CD4-positive, alpha-beta T cell treated with Interleukin-6 at 100 ng/mL for 8 hours (primary cell): ENCODE measurements around the gene CCNA1.

Experiments used
- DNase-seq: peaks from one replicate; pipeline ENCODE4 v3.0.0-alpha.2; 2020; ENCODE audit warnings: mixed read lengths, low spot score

CCNA1 gene

GRCh38 chr13:36432106-36432544 lies at the start of gene CCNA1:
CCNA1 (plus strand) TSS chr13:36432495; CDS start chr13:36433057, 562 bp downstream.
- DNase-seq: no peak

GRCh38 chr13:36385489-36385888 lies 46.8 kb upstream of the CCNA1 start:
- no peak for DNase-seq

- no peak for DNase-seq
These were observed 37.0 kb upstream of the CCNA1 start for GRCh38 chr13:36395280-36395679.

- no peak for DNase-seq
These were observed 27.1 kb upstream of the CCNA1 start for GRCh38 chr13:36405151-36405550.

GRCh38 chr13:36412736-36413135 lies 19.6 kb upstream of the CCNA1 start:
- no peak for DNase-seq

- no peak for DNase-seq
These were observed 19.1 kb upstream of the CCNA1 start for GRCh38 chr13:36413161-36413560.

GRCh38 chr13:36414461-36414860 lies 17.8 kb upstream of the CCNA1 start:
- DNase-seq: no peak

- DNase-seq: no peak
These were observed 15.0 kb upstream of the CCNA1 start for GRCh38 chr13:36417331-36417730.

- no peak for DNase-seq
These were observed 14.1 kb upstream of the CCNA1 start for GRCh38 chr13:36418022-36418805.

GRCh38 chr13:36420437-36420891 lies 11.8 kb upstream of the CCNA1 start:
- DNase-seq: peak; percentile 27

GRCh38 chr13:36421447-36421846 lies 10.8 kb upstream of the CCNA1 start:
- DNase-seq: no peak

- no peak for DNase-seq
These were observed 4.2 kb upstream of the CCNA1 start for GRCh38 chr13:36428086-36428485.

GRCh38 chr13:36430247-36431203 lies 1.8 kb upstream of the CCNA1 start:
- DNase-seq: no peak

GRCh38 chr13:36431204-36432105 lies 840 bp upstream of the CCNA1 start:
- no peak for DNase-seq

GRCh38 chr13:36436811-36437210 lies 4.5 kb downstream of the CCNA1 start:
- DNase-seq: no peak

GRCh38 chr13:36438594-36439483 lies 6.5 kb downstream of the CCNA1 start:
- no peak for DNase-seq

GRCh38 chr13:36445278-36445677 lies 13.0 kb downstream of the CCNA1 start:
- DNase-seq: no peak

GRCh38 chr13:36445891-36446351 lies 13.6 kb downstream of the CCNA1 start:
- DNase-seq: no peak

GRCh38 chr13:36447501-36447900 lies 15.2 kb downstream of the CCNA1 start:
- DNase-seq: no peak

- DNase-seq: no peak
These were observed 18.2 kb downstream of the CCNA1 start for GRCh38 chr13:36450534-36450933.

- DNase-seq: no peak
These were observed 21.2 kb downstream of the CCNA1 start for GRCh38 chr13:36453516-36453915.
